HG03354 (cell line): ENCODE results near the gene ARHGAP40.

Experiments used
- ATAC-seq: cut with Tn5 transposase; IDR thresholded peaks from one replicate; pipeline ENCODE4 v1.9.1; 2021; ENCODE audit warnings: mild to moderate bottlenecking; ENCODE audit not compliant: unreplicated experiment, poor library complexity, severe bottlenecking

The ARHGAP40 gene

DNA sequence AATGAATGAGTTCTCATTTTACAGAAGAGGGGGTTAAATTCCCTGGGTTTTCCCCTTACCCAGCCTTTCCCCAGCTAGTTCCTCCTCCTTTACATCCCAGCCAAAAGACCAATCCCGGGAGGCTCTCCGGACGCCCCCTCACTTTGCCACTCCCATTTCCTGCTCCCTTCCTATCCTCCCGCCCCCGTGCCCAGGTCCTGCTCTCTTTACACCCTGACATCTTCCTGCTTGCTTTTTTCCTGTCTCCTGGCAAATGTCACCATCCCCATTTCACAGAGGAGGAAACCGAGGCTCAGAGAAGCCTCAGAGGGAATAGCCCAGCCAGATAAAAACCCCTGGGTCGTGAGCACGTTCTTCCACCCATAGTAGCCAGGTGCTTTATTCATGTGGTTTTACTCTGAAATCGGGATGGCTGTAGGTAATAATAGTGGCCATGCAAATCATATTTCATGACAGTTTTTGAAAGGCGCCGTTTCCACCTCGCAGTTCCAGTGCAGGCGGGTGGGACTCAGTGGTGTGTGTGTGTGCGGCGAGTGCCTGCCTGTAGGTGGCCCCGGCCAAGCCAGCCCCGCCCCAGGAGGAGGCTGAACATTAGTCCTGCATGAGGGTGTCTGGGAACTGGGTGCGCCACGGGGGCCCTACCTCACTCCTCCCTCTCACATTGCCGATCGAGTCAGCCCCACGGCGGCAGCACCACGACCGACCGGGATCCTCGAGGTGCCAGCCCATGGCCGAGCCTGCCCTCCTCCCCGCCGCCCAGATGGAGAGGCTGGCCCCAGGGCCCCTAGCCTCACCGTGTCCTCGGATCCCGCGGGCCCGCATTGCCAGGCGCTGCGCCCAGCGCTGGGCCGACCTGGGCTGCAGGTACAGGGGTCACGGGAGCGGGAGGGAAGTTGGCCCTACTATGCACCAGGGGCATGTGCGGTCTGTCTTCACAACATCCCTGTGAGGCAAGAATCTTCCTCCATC is at the start of gene ARHGAP40:
ARHGAP40 (plus strand) TSS at position 594 of the 969 bp plus-strand sequence.
- no peak for ATAC-seq

DNA sequence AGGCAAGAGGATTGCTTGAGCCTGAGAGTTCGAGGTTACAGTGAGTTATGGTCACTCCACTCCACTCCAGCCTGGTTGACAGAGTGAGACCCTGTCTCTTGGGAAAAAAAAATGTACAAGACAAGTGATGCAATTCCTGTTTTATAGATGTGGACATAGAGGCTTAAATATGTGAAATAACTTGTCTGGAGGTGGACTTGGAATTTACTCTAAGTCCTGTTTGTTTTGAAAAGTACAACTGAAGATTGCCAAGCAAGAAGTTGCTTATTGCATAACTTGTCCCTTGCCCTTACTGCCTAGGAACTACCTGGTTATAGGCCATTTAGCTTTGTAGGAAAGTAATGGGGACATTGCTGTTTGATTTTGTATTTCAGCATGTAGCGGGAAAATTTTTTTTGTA is 46.6 kb upstream of the ARHGAP40 start:
- ATAC-seq = no peak

DNA sequence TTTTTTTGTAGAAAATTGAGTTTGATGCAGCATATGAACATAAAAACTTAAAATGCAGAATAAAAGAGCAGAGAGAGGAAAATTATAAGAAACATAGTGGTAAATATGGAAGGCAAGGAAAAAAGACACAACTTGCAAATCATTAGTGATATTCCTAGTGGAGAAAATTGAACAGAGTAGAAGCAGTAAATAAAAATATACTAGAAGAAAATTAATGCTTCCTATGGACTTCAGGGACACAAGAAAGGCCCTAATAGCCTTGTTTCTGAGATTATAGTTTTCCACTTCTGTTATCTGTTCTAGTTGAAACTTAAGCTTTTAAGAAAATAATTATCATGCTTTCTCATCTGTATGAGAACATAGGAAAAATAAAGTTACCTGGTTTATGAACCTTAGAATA is 46.2 kb upstream of the ARHGAP40 start:
- ATAC-seq = no peak

DNA sequence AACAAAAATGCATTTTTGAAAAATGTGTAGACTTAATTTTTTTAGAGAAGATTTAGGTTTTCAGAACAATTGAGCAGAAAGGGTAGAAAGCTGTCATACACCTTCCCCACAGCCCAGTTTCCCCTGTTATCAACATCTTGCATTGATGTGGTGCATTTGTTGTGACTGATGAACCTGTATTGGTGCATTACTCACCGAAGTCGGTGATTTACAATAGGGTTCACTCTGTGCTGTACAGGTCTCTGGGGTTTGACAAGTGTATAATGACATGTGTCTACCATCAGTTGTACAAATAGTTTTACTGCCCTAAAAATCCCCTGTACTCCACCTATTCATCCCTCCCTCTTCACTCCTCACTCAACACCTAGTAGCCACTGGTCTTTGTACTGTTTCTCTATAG is 44.4 kb upstream of the ARHGAP40 start:
- no peak for ATAC-seq

DNA sequence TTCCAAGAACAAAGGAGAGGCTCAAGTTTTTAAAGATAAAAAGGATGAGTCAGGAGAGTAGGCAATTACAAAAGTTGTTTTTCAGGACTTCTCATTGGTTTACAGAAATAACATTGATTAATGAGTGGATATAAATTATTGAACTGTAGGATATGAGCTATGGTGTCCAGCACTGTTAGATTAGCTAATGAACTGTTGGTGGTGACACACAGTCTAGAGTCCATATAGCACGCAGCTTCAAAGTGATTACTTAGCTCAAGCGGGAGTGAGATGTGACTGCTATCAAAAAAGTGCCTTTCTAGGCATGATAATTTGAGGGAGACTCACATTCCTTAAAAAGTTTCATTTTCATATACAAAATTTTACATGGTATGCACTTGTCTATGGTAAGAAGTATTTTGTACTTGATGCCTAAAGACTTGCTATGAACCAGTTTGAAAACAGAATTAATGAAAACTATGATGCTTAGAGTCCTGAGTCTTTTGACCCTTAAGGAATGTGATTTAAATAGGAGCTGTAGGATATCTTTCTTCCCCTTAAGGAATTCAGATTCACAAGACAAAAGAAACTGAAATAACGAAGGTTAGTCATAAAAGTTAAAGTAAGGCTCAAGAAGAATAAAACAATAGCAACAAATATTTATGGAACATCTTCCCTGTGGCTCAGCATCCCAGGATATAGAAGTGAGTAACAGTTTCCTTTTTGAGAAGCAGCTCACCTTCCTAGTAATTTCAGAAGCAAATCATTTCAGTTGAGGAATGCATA is 42.8 kb upstream of the ARHGAP40 start:
- ATAC-seq = no peak

DNA sequence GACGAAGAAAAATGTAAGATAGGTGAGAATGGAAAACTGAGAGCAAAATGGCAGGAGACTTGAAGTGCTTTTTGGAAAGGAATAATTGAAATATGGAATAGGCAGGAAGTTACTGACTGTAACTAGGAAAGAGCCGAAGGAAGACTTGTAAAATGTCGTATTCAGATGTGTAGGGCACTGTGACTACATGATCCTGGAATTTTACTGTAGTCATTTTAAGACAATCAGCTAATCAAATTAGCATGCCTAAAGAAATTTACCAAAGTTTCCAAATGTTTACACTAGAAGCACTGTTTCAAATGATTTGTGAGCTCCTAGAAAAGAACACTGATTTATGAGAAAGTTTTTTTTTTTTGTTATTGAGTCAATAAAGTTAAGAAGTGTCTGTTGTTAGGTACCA is 41.8 kb upstream of the ARHGAP40 start:
- ATAC-seq = no peak

DNA sequence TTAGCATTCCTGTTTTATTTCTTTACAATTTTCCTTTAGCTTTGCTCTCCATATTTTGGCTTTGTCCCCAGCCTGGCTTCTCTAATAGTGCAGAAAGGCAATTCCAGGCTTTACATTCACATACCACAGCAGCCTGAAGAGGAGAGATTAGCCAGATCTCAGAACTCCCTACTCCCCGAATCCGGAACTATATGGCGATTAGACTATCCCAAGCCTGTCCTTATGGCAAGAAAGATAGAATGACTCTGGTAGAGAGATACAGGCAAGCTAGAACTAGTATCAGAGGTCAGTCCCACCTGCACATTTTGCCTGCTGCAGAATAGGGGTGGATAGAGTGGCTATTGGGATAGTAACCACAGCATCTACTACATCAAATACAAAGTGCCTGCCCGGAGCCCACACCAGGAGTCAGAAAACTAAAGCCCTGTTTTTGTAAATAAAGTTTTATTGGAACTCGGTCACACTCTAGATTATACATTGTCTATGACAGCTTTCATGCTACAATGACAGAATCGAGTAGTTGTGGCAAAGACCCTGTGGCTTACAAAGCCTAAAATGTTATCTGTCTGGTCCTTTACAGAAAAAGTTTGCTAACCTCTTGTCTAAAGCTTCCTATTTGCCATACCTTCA is 37.7 kb upstream of the ARHGAP40 start:
- ATAC-seq = no peak

DNA sequence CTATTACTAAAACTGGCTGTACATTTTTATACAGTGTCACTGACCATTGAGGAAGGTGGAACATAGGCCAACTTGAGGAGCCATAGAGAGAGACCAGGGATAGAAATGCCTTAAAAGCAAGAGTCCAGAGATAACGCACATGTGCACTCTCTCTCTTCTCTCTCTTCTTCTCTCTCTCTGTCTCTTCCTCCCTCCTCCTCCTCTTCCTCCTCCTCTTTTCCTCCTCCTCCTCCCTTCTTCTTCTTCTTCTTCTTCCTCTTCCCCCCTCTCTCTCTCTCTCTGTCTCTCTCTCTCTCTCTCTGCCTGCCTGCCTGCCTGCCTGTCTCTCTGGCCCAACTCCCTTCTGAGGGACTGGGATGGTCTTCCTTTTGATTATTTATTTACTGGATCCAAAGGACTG is 36.9 kb upstream of the ARHGAP40 start:
- ATAC-seq = no peak

DNA sequence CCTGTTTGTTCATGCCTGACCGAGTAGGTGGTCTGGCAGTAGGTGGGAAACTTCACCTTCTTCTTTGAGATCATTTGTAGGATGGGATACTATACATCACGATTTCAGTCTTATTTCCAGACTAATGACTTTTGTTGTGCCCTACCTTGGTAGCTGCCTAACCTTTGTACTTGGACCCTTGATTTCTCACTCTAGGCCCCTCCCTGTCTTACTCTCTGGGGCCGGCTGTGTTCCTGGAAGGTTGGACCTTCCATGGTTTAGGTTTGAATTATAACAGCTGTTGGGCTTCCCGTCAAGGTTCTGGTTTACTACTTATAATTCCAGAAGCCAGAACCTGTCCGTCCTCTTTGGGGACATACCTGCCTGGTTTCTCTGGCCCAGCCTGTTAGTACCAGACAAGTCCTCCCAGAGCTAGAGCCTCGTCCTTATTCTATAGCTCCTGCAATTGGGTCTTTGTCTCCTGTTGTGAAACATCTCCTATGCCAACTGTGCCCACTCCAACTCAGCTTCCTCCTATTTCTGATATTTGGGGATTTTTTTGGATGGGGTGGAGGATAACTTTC is 35.5 kb upstream of the ARHGAP40 start:
- no peak for ATAC-seq

DNA sequence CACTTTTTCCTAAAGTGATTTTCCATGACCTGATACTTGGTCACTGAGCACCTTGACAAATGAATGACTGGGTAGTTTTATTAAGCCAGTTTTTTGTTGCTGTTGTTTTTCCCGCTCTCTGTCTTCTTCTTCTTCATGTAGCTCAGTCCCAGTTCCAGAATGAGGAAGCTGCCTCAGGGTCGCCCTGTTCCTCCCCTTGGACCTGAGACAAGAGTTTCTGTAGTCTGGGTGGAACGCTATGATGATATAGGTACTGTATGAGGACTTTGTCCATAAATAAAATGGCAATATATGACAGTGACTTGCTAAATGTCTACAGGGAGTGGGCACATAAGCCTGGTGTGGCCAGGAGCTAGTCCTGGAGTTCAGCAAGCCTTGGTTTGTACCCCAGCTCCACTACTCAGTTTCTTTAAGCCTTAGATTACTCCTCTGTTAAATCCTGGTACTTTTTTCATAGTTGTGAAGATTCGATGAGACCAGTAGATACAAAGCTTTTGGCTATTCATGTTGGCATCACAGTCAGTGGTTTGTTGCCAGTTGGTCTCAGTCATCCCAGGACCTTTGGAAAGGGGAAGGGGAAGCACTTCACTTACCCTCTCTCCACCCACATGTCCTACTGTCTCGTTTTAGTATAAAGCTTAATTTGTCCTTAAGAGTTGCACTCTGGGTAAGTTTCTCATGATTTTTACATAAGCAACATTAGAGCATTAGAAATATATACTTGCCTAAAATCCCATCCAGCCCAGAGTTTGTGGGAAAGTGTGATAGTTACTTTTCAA is 31.7 kb upstream of the ARHGAP40 start:
- ATAC-seq = no peak

DNA sequence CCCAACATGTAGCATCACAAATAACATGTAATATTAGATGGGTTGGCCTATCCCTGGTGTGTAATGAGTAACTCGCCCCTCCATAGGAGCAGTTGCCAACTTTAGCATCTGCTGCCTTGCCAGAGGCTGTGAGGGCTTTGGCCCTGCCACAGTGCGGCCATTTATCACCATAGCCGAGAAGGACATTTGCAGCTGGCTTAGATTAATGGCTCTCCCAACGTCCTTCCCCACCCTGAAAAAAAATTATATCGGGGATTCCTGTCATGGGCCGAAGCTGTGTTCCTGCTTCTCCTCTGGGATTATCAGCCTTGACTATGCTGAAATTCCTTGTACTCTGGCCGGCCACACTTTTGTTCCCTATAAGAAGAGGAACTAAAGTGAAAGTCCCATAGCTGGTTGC is 28.2 kb upstream of the ARHGAP40 start:
- no peak for ATAC-seq

DNA sequence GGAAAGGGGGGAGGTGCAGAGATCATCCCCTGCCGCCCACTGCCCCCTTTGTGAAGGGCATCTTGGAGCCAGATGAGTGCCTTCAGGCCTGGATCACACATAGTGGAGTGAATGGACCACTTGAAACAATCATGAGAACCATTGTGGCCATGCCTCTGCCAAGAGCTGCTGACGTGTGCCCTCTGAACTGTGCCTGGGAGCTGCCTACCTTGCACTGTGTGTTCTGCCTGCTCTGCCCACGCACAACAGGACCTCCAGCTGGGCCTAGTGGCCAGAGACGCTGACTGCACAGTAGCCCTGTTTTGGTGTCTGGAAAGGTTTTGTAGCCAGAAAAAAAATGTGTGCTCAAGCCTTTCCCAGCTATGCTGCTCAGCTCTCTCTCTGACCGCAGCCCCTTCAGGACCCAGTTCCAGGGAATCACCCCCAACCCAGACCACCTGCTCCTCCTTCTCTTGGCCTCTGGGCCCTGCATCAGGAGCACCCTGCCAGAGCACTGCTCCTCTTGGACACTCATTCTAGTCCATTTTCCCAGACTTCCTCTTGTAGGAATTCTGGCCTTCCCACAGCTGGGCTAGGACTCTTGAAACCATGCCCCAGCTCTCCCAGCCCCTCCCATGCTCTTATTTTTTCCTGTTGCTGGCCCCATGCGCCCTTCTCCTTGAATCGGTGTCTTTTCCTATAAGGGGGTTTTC is 22.2 kb upstream of the ARHGAP40 start:
- no peak for ATAC-seq

DNA sequence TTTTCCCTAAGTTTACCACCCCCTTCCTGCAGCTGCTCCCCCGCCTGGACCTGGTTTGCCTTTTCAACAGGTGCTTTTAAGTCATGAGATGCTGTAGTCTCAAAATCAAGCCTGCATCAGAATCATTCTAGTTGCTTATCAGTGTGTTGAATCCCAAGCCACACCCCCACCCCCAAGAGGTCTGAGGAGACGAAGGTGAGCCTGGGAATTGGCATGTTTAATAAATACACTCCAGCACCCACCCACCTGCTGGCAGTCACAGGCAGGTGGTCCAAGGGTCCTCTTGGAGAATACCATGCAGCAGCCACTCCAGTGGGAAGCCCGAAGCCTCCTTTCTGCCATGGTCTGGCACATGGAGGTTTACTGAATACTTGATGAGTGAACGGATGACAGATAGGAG is 21.7 kb upstream of the ARHGAP40 start:
- ATAC-seq = no peak

DNA sequence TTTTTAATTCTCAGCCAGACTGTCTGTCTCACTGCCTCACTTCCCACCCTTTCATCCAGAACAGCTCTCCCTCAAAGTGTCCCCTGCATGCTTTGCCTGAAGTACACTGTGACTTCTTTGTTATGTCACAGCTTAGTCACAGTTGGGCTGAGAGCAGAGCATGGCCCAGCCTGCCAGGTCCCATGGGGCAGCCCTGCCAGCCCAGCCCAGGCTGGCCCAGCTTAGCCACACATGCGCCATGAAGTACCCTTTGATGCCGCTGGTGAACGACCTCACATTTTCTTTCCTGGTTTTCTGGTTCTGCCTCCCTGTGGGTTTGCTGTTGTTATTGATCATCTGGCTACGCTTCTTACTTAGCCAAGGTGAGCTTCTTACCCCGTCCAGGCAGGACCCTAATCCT is 20.6 kb upstream of the ARHGAP40 start, which contains the start of gene ADIG:
ADIG (plus strand) TSS at position 185 of the 400 bp plus-strand sequence; CDS start at position 239, 54 bp downstream.
- ATAC-seq = no peak

DNA sequence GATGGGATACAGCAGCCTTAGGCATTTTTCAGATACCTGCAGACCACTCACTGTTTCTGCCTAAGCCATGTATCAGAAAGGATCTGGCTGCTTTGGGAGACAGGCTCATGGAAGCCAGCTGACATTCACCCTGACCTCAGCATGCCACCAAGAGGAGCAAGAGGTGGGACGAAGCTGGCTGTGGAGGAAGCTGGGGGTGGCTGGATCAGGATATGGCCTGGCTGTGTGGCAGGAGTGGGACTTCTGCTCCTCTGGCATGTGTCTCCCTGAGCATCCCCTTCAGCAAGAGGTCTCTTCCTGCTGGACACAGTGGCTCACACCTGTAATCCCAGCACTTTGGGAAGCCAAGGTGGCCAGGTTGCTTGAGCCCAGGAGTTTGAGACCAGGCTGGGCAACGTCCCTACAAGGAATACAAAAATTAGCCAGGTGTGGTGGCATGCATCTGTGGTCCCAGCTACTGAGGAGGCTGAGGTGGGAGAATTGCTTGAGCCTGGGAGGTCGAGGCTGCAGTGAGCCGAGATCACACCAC is 19.7 kb upstream of the ARHGAP40 start:
- no peak for ATAC-seq

DNA sequence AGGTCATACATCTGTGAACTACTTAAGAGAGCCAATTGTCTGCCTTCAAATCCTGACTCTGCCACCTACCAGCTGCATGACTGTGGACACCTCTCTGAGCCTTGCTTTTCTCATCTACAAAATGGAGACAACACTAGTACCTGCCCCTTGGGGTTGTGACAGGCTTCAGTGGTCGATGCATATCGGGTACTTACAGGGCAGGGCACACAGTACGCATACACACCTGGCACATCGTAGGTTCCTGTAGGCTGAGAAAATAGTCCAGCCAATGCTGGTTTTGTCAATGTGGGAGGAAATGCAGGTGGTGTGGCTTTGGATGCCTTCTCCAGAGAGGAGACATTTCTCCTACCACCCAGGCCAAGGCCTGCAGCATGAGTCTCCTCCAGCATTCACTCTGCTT is 18.3 kb upstream of the ARHGAP40 start:
- no peak for ATAC-seq

DNA sequence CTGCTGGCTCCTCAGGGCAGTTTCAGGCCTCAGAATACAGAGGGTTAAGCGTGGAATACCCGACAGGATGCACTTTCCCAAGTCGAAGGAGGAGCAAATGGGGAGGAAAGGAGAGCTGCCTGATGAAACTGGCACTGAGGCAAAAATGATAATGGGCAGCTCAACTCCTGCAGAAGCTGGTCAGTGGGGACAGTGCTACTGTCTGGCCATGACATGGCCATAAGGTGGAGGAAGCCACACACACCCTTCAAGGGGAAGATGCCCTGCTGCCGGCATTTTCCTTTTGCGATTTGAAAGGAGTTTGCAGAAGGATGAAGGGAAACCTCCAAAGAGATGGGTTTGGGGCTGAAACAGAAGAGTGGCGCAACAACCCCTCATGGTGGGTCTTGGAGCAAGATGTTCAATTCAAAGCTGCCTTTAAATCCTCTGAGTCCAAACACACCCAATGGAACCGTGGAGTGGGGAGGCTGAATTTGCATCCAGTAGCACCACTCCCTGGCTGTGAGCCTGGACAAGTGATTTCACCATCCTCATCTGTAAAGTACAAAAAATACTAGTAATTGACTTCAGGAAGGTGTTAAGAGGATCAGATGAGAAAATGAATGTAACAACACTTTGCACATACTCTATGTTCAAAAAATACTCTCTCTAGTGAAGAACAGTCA is 17.4 kb upstream of the ARHGAP40 start:
- ATAC-seq = no peak
